ENCODE data around the gene CCR6. TPM values are rescaled to one million over a fixed set of nuclear protein-coding genes. Genes with fewer than 3 reads are reported as not detected.

Gene CCR6
- total and polyA plus RNA-seq, 10 of the 15 experiments (the other 5 are each of a cell fraction or from before 2014, with no cell fraction given): 2.2 to 7.6 (median 6.7) TPM

DNA sequence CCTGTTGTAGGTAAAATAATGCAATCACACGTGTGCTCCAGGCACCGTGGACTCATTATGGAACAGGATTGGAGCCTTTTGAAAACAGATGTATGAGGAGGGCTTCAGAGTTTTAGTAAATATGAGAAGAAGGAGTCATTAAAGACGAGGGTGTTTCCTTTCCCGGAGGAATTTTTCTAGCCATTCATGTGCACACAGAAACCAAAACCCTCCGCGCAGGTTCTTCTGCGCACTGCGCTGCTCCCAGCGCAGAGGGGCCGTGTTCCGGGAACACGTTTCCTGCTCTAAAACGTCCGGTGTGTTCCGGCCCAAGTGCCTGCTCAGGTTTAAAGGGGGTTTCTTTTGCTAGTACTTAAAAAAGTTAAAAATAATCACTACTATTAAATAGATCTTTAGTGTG lies 23.2 kb downstream of the CCR6 start (continued):
- TF ChIP-seq SPI1 (IDR thresholded peaks at IDR 0.05; ENCODE audit: borderline replicate concordance, insufficient read depth, low read depth, low read length) (no peak), ZNF384 (IDR thresholded peaks at IDR 0.05; ENCODE audit: borderline replicate concordance, low read depth, low read length) (no peak), SMARCA5 (IDR thresholded peaks at IDR 0.05) (no peak), SUZ12 (IDR thresholded peaks at IDR 0.05; ENCODE audit: unreplicated experiment) (no peak), FOXK2 (IDR thresholded peaks at IDR 0.05) (no peak)
- TF ChIP-seq, protein P1, sequence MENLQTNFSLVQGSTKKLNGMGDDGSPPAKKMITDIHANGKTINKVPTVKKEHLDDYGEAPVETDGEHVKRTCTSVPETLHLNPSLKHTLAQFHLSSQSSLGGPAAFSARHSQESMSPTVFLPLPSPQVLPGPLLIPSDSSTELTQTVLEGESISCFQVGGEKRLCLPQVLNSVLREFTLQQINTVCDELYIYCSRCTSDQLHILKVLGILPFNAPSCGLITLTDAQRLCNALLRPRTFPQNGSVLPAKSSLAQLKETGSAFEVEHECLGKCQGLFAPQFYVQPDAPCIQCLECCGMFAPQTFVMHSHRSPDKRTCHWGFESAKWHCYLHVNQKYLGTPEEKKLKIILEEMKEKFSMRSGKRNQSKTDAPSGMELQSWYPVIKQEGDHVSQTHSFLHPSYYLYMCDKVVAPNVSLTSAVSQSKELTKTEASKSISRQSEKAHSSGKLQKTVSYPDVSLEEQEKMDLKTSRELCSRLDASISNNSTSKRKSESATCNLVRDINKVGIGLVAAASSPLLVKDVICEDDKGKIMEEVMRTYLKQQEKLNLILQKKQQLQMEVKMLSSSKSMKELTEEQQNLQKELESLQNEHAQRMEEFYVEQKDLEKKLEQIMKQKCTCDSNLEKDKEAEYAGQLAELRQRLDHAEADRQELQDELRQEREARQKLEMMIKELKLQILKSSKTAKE (IDR thresholded peaks at IDR 0.05; ENCODE audit: low read depth, poor library complexity, severe bottlenecking): no peak

DNA sequence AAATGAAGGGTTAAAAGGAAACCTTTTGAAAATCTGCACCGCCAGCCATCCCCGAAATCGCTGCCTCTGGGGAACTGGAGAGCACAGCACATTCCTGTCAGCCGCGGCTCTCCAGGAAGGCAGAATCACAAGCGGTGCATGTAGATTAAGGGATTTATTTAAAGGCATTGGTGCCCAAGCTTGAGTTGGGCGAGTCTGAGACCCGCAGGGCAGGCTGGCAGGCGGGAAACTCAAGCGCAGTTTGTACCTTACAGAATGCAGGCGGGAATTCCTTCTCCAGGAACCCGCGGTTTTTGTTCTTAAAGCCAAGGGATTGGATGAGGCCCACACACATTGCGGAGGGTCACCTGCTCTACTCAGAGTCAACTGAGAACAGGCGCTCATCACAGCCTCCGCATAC lies 24.1 kb downstream of the CCR6 start:
- Histone ChIP-seq H3K79me2 (ENCODE audit: control insufficient read depth, insufficient read depth, low read length) (no peaks in the 10 kb centered on the region), H3K27me3 (replicated peaks in 1 of 2; ENCODE audit: control insufficient read depth in 2 of 2, insufficient read depth in 2 of 2, low read length in 1 of 2) (no peaks in the 10 kb centered on the region), H2AFZ (ENCODE audit: control insufficient read depth, low read depth, low read length) (no peak overlapping the region), H3K4me2 (ENCODE audit: control insufficient read depth, insufficient read depth) (no peak overlapping the region), H3K9me3 (replicated peaks; ENCODE audit: control insufficient read depth, insufficient read depth, low read length) (0 out of 3 replicates have a peak, but pooled peaks cover 1% of the 10 kb centered on the region), H3K4me3 (no peak overlapping the region), H3K9ac (ENCODE audit: control insufficient read depth, insufficient read depth, low read length) (no peak overlapping the region), H3K27ac (ENCODE audit: control insufficient read depth, insufficient read depth) (no peak overlapping the region), H4K20me1 (ENCODE audit: control insufficient read depth, insufficient read depth) (no peaks in the 10 kb centered on the region), H3K4me1 (ENCODE audit: control insufficient read depth, insufficient read depth, low read length) (peaks cover 11% of the 10 kb centered on the region), H3K36me3 (ENCODE audit: control insufficient read depth in 2 of 2, insufficient read depth in 2 of 2, low read length in 1 of 2) (no peaks in the 10 kb centered on the region)
- BruUV-seq (replicated peaks): no TSS peak
- ChIA-PET RAD21 (ENCODE audit: unreplicated experiment) (interaction anchor here (1.5 kb wide), 1 partner anchor 157 kb away, joined by 4 read pairs; no protein-coding TSS in a partner anchor), CTCF (interaction anchor here (0.6 to 2.5 kb wide), 4 partner anchors 39 to 372 kb away, joined by 3 to 6 read pairs (median 4); no protein-coding TSS in a partner anchor), SMC1A (ENCODE audit: uncharacterized antibody, unreplicated experiment) (interaction anchor here (1.0 to 1.5 kb wide), 2 partner anchors 13 to 33 kb away, joined by 3 read pairs; no protein-coding TSS in a partner anchor), POLR2A (interaction anchor here (0.6 kb wide), 1 partner anchor 25 kb away, joined by 3 read pairs; no protein-coding TSS in a partner anchor)
- in situ Hi-C loops (cut with MboI) (loop anchor here (25.0 kb wide), 1 partner anchor 135 kb away; no protein-coding TSS in a partner anchor), intact Hi-C loops (cut with micrococcal nuclease; ENCODE audit: unreplicated experiment) (no loop called here)
- 89% methylated on average over 16 of the region's 16 CpGs for WGBS (ENCODE audit: insufficient coverage, insufficient replicate concordance, low lambda C conversion rate, missing lambda C conversion rate)
- FAIRE-seq (no peak), DNase-seq (ENCODE audit: low read depth, low spot score) (no peak), ATAC-seq (no peak)
- TF ChIP-seq, protein P2, sequence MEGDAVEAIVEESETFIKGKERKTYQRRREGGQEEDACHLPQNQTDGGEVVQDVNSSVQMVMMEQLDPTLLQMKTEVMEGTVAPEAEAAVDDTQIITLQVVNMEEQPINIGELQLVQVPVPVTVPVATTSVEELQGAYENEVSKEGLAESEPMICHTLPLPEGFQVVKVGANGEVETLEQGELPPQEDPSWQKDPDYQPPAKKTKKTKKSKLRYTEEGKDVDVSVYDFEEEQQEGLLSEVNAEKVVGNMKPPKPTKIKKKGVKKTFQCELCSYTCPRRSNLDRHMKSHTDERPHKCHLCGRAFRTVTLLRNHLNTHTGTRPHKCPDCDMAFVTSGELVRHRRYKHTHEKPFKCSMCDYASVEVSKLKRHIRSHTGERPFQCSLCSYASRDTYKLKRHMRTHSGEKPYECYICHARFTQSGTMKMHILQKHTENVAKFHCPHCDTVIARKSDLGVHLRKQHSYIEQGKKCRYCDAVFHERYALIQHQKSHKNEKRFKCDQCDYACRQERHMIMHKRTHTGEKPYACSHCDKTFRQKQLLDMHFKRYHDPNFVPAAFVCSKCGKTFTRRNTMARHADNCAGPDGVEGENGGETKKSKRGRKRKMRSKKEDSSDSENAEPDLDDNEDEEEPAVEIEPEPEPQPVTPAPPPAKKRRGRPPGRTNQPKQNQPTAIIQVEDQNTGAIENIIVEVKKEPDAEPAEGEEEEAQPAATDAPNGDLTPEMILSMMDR (IDR thresholded peaks at IDR 0.05 in 2 of 3, conservative IDR thresholded peaks at IDR 0.05 in 1 of 3; ENCODE audit: control insufficient read depth in 2 of 3, extremely low read depth in 1 of 3, insufficient read depth in 1 of 3, low read depth in 3 of 3, low read length in 3 of 3): no peak
- no peak for TF ChIP-seq HDGF (IDR thresholded peaks at IDR 0.05)
- TF ChIP-seq NFYA (IDR thresholded peaks at IDR 0.05; ENCODE audit: borderline replicate concordance, low read depth, low read length): no peak
- no peak for TF ChIP-seq POLR2AphosphoS5 (IDR thresholded peaks at IDR 0.05; ENCODE audit: low read length)
- TF ChIP-seq, protein P3, sequence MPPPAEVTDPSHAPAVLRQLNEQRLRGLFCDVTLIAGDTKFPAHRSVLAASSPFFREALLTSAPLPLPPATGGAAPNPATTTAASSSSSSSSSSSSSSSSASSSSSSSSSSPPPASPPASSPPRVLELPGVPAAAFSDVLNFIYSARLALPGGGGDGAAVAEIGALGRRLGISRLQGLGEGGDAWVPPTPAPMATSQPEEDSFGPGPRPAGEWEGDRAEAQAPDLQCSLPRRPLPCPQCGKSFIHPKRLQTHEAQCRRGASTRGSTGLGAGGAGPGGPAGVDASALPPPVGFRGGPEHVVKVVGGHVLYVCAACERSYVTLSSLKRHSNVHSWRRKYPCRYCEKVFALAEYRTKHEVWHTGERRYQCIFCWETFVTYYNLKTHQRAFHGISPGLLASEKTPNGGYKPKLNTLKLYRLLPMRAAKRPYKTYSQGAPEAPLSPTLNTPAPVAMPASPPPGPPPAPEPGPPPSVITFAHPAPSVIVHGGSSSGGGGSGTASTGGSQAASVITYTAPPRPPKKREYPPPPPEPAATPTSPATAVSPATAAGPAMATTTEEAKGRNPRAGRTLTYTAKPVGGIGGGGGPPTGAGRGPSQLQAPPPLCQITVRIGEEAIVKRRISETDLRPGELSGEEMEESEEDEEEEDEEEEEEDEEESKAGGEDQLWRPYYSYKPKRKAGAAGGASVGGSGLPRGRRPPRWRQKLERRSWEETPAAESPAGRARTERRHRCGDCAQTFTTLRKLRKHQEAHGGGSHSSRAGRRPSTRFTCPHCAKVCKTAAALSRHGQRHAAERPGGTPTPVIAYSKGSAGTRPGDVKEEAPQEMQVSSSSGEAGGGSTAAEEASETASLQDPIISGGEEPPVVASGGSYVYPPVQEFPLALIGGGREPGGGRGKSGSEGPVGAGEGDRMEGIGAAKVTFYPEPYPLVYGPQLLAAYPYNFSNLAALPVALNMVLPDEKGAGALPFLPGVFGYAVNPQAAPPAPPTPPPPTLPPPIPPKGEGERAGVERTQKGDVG (CRISPR knock-in tag; IDR thresholded peaks at IDR 0.05): no peak
- TF ChIP-seq MXI1 (IDR thresholded peaks at IDR 0.05; ENCODE audit: low read depth, low read length): no peak

Measured in GM12878 (cell line).